Liver (tissue), 3 donors: ENCODE measurements around the gene TNS4.

Source experiments
- EGR1 ChIP-seq, 2 donors: IDR thresholded peaks; 2 replicates each; pipeline ENCODE4 v1.6.1; 2016 to 2018; ENCODE audit warnings: antibody characterized with exemption in 2 of 2, low read depth in 2 of 2
- TF ChIP-seq, protein P1 (sequence below): fragments of 150-350 bp; IDR thresholded peaks from 2 replicates; pipeline ENCODE4 v1.5.1; 2017; ENCODE audit warnings: improper control_type of control experiment, low read depth, low read length; ENCODE audit not compliant: missing input control
- TF ChIP-seq, protein P2 (sequence below): IDR thresholded peaks from 2 replicates; pipeline ENCODE4 v1.6.1; 2016; ENCODE audit warnings: antibody characterized with exemption, mild to moderate bottlenecking
- TF ChIP-seq, protein P3 (sequence below): IDR thresholded peaks from 2 replicates; pipeline ENCODE4 v1.6.1; 2016; ENCODE audit warnings: antibody characterized with exemption
- donor health status: healthy.
- donor health status: healthy.

DNA sequence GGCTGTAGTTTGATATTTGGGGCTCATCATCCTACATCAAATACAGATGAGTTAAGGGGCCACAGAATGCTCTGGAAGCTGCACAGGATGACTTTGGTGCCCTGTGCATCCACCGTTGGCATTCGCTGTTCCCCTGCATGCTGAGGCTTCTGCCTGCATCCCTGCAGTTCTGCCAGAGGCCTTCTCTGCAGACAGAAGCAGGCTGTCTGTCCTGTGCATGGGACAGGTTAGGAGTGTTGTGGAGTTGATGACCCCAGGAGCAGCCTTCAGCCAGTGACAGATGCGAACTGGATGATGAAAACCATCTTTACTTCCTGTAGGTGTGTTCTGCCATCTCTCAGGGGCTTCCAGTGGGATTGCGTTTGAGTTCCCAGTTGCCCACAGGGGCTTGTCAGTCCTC is 13.6 kb upstream of the TNS4 start:
- TF ChIP-seq, protein P1, sequence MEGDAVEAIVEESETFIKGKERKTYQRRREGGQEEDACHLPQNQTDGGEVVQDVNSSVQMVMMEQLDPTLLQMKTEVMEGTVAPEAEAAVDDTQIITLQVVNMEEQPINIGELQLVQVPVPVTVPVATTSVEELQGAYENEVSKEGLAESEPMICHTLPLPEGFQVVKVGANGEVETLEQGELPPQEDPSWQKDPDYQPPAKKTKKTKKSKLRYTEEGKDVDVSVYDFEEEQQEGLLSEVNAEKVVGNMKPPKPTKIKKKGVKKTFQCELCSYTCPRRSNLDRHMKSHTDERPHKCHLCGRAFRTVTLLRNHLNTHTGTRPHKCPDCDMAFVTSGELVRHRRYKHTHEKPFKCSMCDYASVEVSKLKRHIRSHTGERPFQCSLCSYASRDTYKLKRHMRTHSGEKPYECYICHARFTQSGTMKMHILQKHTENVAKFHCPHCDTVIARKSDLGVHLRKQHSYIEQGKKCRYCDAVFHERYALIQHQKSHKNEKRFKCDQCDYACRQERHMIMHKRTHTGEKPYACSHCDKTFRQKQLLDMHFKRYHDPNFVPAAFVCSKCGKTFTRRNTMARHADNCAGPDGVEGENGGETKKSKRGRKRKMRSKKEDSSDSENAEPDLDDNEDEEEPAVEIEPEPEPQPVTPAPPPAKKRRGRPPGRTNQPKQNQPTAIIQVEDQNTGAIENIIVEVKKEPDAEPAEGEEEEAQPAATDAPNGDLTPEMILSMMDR: no peak
- TF ChIP-seq, protein P2, sequence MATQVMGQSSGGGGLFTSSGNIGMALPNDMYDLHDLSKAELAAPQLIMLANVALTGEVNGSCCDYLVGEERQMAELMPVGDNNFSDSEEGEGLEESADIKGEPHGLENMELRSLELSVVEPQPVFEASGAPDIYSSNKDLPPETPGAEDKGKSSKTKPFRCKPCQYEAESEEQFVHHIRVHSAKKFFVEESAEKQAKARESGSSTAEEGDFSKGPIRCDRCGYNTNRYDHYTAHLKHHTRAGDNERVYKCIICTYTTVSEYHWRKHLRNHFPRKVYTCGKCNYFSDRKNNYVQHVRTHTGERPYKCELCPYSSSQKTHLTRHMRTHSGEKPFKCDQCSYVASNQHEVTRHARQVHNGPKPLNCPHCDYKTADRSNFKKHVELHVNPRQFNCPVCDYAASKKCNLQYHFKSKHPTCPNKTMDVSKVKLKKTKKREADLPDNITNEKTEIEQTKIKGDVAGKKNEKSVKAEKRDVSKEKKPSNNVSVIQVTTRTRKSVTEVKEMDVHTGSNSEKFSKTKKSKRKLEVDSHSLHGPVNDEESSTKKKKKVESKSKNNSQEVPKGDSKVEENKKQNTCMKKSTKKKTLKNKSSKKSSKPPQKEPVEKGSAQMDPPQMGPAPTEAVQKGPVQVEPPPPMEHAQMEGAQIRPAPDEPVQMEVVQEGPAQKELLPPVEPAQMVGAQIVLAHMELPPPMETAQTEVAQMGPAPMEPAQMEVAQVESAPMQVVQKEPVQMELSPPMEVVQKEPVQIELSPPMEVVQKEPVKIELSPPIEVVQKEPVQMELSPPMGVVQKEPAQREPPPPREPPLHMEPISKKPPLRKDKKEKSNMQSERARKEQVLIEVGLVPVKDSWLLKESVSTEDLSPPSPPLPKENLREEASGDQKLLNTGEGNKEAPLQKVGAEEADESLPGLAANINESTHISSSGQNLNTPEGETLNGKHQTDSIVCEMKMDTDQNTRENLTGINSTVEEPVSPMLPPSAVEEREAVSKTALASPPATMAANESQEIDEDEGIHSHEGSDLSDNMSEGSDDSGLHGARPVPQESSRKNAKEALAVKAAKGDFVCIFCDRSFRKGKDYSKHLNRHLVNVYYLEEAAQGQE: no peak
- no peak for TF ChIP-seq EGR1 (IDR thresholded peaks at IDR 0.05; ENCODE audit: low read depth in 2 of 2)
- TF ChIP-seq, protein P3, sequence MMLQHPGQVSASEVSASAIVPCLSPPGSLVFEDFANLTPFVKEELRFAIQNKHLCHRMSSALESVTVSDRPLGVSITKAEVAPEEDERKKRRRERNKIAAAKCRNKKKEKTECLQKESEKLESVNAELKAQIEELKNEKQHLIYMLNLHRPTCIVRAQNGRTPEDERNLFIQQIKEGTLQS: no peak
